Activated T-cell treated with anti-CD3 and anti-CD28 coated beads, Interleukin-2, amount 50 U/mL, for 4 hours (primary cell): ENCODE results near the gene ORC4. TPM values are rescaled to one million over a fixed set of nuclear protein-coding genes. Genes with fewer than 3 reads are reported as not detected.
A peak's percentile ranks its signal among the peaks of the same experiment; 100 is the strongest.

Experiments used
- ATAC-seq, 2 donors: fragments of 200-7000 bp; cut with Tn5 transposase; one replicate each; pipeline ENCODE4 v1.10.0; 2021
- DNase-seq: peaks from one replicate; pipeline ENCODE4 v3.0.0-alpha.2; 2020
- H3K27me3 Mint-ChIP-seq: one replicate; pipeline ENCODE4 v1.8.0; 2021; ENCODE audit warnings: low read depth, mixed read lengths
- H3K36me3 Mint-ChIP-seq: one replicate; pipeline ENCODE4 v1.8.0; 2022; ENCODE audit warnings: mixed read lengths; ENCODE audit not compliant: insufficient read depth
- H3K4me1 Mint-ChIP-seq: one replicate; pipeline ENCODE4 v1.8.0; 2021; ENCODE audit warnings: low read depth, mixed read lengths
- H3K4me3 Mint-ChIP-seq: one replicate; pipeline ENCODE4 v1.8.0; 2021; ENCODE audit warnings: mild to moderate bottlenecking, moderate library complexity, mixed read lengths
- H3K9me3 Mint-ChIP-seq: one replicate; pipeline ENCODE4 v1.8.0; 2021; ENCODE audit warnings: mixed read lengths
- total RNA-seq, 3 donors: library from RNA; stranded (reverse); gene quantifications; one replicate each; pipeline ENCODE4 v1.2.1, GENCODE V29; 2021

The ORC4 gene
- total RNA-seq: 10 to 100 TPM; 29.3 to 29.9 (median 29.6) TPM

DNA sequence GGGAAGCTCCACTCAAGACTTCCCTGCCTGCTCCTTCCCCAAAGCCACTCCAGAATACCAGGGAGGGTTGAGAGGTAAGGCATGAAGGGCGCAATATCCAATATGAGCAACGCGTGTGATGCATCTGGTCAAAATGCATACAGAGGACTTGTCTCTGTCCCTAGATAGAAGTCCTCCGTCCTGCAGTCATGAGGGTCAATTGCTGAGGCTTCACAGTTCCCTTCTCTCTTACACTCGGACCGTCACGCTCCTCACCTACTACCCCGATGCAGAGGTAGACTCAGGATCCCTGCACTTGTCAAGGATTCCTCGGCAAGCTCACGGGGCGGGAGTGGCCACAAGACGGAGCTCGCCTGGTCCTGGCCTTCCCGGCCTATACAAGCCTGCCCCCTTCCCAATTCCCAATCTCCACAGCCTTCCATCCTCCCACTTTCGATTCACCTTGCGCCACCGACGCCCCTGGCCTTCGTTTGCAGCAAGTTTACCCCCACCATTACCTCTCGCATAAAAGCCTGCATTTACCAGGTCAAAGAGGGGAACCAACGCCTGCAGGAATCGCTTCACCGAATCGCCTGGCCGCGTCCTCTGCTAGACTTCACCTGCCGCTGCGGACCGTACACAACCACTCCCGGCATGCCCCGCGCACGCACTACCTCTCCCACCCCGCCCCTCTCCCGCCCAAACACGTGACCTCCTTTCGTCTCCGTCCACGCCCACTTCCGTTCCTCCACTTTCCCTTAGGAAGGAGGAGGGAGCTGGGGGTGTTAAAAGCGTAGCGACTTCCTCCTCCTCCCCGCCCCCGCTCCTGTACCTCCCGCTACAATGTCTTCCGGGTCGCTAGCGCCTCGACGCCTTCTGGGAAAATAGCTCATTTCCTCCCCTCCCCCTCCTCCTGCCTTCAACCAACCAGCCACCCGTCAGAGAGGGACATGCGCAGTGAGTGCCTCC lies at the start of gene ORC4:
ORC4 (minus strand) TSS at position 627 of the 948 bp plus-strand sequence. CDS start 44,779 bp downstream, outside the sequence.
- Mint-ChIP-seq H3K36me3 (peaks cover 4% of the 10 kb centered on the region), H3K27me3 (no peaks in the 10 kb centered on the region), H3K4me3 (peak within 1 kb of the TSS; percentile 96), H3K4me1 (peaks cover 62% of the 10 kb centered on the region), H3K9me3 (no peaks in the 10 kb centered on the region)
- DNase-seq: peak; percentile 95
- ATAC-seq: peak; percentile 87 to 90

DNA sequence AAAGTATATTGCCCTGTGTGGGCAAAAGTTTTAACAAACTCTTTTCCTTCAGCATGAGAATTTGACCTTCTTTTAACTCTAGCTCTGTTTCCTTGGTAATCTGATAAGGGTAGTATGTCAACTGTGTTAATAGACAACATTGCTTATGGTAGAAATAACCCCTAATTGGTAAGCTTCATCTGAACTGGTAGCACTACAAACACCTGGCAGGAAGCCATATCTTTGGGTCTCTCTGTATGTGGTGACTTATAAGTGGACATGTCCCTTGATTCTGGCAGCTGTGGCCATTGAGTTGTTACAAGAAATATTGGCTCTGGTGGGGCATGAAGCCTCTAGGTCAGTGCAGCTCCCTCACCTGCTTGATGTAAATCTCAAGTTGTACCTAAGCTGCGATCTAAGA lies 47.3 kb upstream of the ORC4 start:
- Mint-ChIP-seq H3K36me3 (peaks cover 6% of the 10 kb centered on the region), H3K9me3 (no peaks in the 10 kb centered on the region), H3K4me3 (no peak overlapping the region), H3K27me3 (no peaks in the 10 kb centered on the region), H3K4me1 (no peaks in the 10 kb centered on the region)
- no peak for ATAC-seq
- no peak for DNase-seq

DNA sequence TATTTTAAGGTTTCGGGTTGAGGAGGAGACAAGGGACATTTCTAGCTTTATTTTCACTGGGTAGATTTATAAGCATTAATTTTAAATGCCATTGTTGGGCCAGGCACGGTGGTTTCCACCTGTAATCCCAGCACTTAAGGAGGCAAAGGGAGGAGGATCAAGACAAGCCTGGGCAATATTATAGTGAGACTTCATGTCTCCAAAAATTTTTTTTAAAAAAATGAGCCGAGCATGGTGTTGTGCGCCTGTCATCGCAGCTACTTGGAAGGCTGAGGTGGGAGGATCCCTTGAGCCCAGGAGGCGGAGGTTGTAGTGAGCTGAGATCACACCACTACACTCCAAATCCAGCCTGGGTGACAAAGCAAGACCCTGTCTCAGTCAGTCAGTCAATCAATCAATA lies 45.4 kb upstream of the ORC4 start:
- no peaks in the 10 kb centered on the region for H3K27me3 Mint-ChIP-seq
- no peaks in the 10 kb centered on the region for H3K9me3 Mint-ChIP-seq
- DNase-seq (no peak), ATAC-seq (no peak)
- H3K4me1 Mint-ChIP-seq: no peaks in the 10 kb centered on the region
- H3K36me3 Mint-ChIP-seq: peaks cover 6% of the 10 kb centered on the region
- H3K4me3 Mint-ChIP-seq: no peak overlapping the region

DNA sequence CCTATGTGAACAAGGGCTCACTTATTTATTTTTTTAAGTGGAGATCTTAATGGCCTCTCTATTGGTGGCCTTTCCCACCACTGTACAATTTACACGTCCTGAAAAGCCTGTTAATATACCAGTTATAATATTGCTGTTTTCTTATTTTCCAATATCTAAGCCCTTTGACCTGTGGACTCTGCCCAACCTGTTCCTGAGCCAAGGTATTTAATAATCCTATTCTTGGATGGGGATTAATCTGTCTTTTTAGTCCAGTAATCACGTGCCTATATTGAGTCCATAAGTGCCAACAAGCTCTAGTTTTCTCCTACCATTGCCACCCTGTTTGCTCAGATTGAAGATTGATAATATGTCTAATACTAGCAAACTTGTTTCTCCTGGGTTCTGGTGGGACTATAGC lies 43.1 kb upstream of the ORC4 start:
- ATAC-seq (no peak), DNase-seq (no peak)
- peaks cover 6% of the 10 kb centered on the region for H3K36me3 Mint-ChIP-seq

DNA sequence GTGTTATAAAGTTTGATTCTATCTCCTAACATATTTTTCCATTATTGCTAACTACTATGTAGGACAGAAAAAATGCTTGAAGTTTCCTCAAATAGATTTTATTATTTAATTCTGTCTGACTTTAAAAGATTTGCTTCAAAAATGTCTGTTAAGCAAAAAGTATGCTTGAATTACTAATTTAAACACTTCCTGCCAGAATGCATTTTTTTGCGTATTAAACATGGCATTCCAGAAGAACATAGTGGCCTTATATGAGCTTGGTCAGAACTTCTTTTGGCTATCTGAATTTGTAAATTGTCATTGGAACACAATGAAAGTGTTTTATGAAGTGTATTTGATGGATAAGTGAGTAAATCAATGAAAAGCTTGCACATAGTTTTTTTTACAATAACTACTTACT lies 38.1 kb upstream of the ORC4 start:
- ATAC-seq (no peak), DNase-seq (no peak)
- no peaks in the 10 kb centered on the region for H3K4me1 Mint-ChIP-seq
- H3K4me3 Mint-ChIP-seq: no peak overlapping the region
- no peaks in the 10 kb centered on the region for H3K27me3 Mint-ChIP-seq
- peaks cover 7% of the 10 kb centered on the region for H3K36me3 Mint-ChIP-seq
- H3K9me3 Mint-ChIP-seq: no peaks in the 10 kb centered on the region

More for the DNA sequence above, 43.1 kb upstream of the ORC4 start:
- Mint-ChIP-seq H3K4me3 (no peak overlapping the region), H3K4me1 (no peaks in the 10 kb centered on the region), H3K27me3 (no peaks in the 10 kb centered on the region), H3K9me3 (no peaks in the 10 kb centered on the region)

DNA sequence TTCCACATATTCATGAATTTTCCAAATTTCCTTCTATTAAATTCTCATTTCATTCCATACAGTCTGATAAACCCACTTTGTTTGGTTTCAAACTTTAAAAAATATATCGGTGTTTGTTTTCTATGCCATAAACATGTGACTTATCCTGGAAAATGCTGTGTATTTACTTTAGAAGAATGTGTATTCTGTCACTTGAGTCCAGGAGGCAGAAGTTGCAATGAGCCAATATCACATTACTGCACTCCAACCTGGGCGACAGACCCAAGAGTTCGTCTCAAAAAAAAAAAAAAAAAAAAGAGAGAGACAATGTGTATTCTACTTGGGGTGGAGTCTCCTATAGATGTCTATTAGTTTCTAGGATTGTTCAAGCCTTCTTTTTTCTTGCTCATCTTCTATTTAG lies 32.1 kb upstream of the ORC4 start:
- DNase-seq (no peak), ATAC-seq (no peak)
- H3K27me3 Mint-ChIP-seq: no peaks in the 10 kb centered on the region
- H3K4me3 Mint-ChIP-seq: no peak overlapping the region
- H3K9me3 Mint-ChIP-seq: no peaks in the 10 kb centered on the region
- peaks cover 20% of the 10 kb centered on the region for H3K4me1 Mint-ChIP-seq
- H3K36me3 Mint-ChIP-seq: peaks cover 6% of the 10 kb centered on the region

DNA sequence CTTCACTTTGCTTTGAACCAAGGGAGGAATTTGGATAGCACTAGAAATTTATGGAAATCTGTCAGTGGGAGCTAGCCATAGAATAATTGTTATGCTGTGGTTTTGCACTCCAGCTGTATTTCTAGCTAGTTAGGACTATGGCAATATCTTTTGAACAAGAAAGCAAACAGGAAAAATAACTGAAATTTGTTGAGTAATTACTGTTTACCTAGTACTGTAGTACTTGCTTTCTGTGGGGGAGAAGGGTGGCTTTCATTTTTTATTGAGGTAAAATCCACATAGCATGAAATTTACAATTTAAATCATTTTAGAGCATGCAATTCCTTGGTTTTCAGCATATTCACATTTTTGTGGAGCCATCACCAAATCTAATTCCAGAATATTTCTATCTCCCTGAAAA lies 28.7 kb upstream of the ORC4 start:
- Mint-ChIP-seq H3K36me3 (peaks cover 4% of the 10 kb centered on the region), H3K9me3 (no peaks in the 10 kb centered on the region), H3K4me1 (peaks cover 34% of the 10 kb centered on the region), H3K27me3 (no peaks in the 10 kb centered on the region), H3K4me3 (no peak overlapping the region)
- no peak for DNase-seq
- no peak for ATAC-seq

DNA sequence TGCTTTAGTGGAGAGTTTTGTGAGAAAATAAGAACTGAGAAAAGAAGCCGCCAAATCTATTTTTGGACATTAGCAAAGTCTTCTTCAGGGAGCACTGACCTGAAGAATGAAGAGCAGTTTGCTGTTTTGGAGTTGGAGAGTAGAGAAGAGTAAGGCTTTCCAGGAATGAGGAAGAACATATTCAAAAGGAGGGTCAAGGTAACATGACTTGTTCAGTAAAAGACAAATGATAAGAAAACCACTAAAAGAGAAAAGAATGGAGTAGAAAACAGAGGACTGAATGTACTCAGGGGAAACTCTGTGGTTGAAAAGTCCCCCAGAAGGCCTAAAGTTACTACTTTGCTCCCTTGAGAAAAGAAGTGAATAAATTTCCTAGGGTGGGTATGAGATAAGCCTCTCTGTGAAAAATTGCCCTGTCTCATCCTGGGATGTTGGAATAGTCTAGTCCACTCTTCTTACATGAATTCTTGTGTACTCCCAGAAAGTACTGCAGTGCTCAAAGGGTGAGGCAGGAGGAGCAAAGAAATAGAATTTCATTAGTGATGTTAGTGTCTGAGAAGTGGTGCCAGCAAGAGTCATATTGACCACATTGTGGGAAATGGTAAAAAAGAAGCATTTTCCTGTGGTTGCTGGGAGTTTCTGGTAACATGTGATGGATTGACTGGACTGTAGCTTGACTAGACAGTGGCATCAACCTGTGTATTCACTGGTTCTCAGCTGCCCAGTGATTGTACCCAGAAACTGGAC lies 28.1 kb upstream of the ORC4 start:
- Mint-ChIP-seq H3K9me3 (no peaks in the 10 kb centered on the region), H3K27me3 (no peaks in the 10 kb centered on the region), H3K36me3 (peaks cover 4% of the 10 kb centered on the region), H3K4me1 (peaks cover 34% of the 10 kb centered on the region), H3K4me3 (no peak overlapping the region)
- no peak for ATAC-seq
- DNase-seq: no peak

DNA sequence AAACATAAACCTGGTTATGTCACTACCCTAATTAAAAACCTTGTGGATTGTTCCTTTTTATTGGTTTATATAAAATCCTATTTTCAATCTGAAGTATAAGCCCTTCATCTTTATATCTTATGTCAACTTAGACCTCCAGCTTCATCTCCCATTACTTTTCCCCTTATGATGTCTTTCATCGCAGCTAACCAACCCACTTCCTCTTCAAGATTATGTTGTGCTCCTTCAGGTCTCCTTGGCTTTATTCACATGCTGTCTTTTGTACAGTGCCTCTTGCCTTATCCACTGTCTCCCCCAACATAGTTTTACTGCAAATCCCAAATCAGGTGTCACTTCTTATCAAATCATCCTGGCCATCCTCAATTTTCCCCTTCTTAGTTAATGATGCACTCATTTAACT lies 26.3 kb upstream of the ORC4 start:
- no peaks in the 10 kb centered on the region for H3K9me3 Mint-ChIP-seq
- H3K4me1 Mint-ChIP-seq: peaks cover 34% of the 10 kb centered on the region
- H3K36me3 Mint-ChIP-seq: peaks cover 1% of the 10 kb centered on the region
- ATAC-seq (no peak), DNase-seq (no peak)
- H3K4me3 Mint-ChIP-seq: no peak overlapping the region
- no peaks in the 10 kb centered on the region for H3K27me3 Mint-ChIP-seq

DNA sequence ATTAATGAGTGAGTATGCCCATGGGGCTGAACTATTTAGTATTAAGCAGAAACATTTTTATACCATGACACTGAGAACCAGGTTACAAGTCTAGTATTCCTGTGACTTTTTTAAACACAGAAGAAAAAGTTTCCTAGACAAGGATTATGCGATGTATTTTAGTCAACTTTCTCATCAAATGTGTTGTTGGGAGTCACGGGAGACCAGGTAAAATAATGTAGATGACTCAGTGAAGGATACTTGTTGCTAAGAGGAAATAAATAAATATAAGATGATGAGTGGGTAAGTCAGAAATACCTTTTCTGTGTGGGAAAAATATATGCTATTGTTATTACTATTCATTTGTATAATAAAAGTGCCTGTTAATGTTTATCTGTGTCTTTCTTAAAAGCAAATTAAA lies 23.8 kb upstream of the ORC4 start:
- Mint-ChIP-seq H3K36me3 (peaks cover 5% of the 10 kb centered on the region), H3K9me3 (no peaks in the 10 kb centered on the region), H3K27me3 (no peaks in the 10 kb centered on the region), H3K4me1 (peaks cover 24% of the 10 kb centered on the region), H3K4me3 (no peak overlapping the region)
- no peak for ATAC-seq
- DNase-seq: no peak

DNA sequence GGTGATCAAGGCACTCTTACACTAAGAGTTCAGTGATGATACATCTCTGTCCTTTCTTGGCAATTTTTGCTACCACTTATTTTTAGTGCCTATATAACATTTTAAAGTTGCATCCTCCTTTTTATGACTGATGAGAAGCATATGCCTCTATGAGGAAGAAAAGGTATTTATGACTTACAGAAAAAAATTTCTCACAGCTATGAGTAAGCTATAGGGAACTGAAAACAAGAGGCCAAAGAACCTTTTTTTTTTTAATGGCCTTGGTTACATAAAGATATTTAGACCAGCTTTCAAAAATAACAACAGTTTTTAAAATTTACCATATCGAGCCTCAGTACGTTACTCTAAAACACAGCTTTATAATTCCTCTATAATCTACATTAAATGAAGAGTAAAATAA lies 21.7 kb upstream of the ORC4 start:
- no peak for ATAC-seq
- peaks cover 9% of the 10 kb centered on the region for H3K4me1 Mint-ChIP-seq
- no peaks in the 10 kb centered on the region for H3K9me3 Mint-ChIP-seq
- no peaks in the 10 kb centered on the region for H3K27me3 Mint-ChIP-seq
- no peak for DNase-seq
- H3K4me3 Mint-ChIP-seq: no peak overlapping the region
- peaks cover 5% of the 10 kb centered on the region for H3K36me3 Mint-ChIP-seq

DNA sequence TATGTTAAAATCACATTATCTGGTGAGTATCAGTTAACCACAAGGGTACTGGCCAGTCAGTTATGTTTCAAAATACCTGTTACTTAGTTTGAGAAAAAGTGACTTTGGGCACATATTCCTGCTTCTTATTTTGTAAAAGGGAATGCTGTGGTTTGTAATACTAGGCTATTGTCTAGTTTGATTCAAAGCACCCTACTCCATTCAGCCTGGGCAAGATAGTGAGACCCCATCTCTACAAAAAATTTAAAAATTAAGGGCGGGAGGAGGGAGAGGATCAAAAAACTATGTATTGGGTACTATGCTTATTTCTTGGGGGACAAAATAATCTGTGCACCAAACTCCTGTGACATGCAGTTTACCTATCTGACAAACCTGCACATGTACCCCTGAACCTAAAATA lies 19.2 kb upstream of the ORC4 start:
- H3K4me3 Mint-ChIP-seq: no peak overlapping the region
- DNase-seq (no peak), ATAC-seq (no peak)
- H3K4me1 Mint-ChIP-seq: peaks cover 2% of the 10 kb centered on the region
- H3K27me3 Mint-ChIP-seq: no peaks in the 10 kb centered on the region
- H3K36me3 Mint-ChIP-seq: peaks cover 5% of the 10 kb centered on the region
- H3K9me3 Mint-ChIP-seq: no peaks in the 10 kb centered on the region

DNA sequence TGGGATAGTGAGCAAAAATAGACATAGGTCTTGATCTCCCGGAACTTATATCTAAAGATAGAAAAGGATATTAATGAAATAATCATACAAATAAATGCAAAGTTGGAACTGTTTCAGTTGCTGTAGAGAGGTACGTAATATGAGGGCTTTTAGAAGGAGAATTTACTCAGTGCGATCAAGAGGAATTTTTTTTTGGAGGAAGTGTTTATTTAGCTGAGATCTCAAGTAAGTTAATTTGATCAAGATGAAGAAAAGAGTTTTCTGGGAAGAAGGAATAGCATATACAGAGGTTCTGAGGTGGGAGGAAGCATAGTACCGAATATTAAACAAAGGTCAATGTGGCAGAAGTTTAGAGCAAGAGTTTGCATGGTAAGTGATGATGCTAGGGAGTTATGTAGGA lies 11.7 kb upstream of the ORC4 start:
- DNase-seq (no peak), ATAC-seq (no peak)
- Mint-ChIP-seq H3K27me3 (no peaks in the 10 kb centered on the region), H3K9me3 (no peaks in the 10 kb centered on the region), H3K36me3 (peaks cover 6% of the 10 kb centered on the region), H3K4me1 (peaks cover 8% of the 10 kb centered on the region), H3K4me3 (no peak overlapping the region)

DNA sequence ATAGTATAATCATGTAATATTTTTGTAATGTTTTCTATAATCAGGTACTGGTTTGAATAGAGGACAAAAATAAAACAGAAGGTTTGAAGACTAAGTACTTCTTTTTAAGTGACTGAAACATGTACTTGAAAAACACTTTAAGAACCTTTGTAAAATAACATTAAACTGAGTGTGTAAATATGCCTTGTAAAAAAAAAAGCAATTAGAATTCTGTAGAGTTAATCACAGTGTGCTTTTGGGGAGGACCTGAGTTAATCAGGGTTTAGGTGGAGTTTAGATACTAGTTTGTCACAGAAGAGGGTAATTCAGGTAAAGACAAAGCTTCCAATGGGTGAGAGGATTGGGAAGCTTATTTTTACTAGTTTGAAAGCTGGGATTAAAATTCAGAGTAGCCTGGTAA lies 10.6 kb upstream of the ORC4 start:
- peaks cover 6% of the 10 kb centered on the region for H3K36me3 Mint-ChIP-seq
- DNase-seq (no peak), ATAC-seq (no peak)
- no peaks in the 10 kb centered on the region for H3K9me3 Mint-ChIP-seq
- H3K27me3 Mint-ChIP-seq: no peaks in the 10 kb centered on the region
- H3K4me1 Mint-ChIP-seq: peaks cover 12% of the 10 kb centered on the region
- H3K4me3 Mint-ChIP-seq: no peak overlapping the region

DNA sequence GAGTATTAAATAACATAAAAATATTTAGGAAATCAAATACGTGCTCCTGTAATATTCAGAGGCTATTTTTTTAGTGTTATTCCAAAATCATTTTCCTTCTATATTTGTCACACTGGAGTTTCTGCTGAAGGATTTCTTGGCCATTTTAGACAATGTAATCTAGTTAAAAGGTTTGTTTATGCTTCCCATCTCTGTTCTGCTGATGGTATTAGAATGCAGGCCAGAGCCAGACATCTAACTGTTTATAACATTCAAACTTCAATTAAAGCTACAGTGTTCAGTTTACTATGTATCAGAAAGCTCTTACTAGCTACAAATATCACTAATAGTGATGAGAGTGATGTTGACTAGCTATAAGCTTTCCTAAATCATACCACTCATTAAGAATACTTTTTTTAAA lies 8.2 kb upstream of the ORC4 start:
- peaks cover 6% of the 10 kb centered on the region for H3K36me3 Mint-ChIP-seq
- H3K27me3 Mint-ChIP-seq: no peaks in the 10 kb centered on the region
- no peaks in the 10 kb centered on the region for H3K9me3 Mint-ChIP-seq
- peaks cover 23% of the 10 kb centered on the region for H3K4me1 Mint-ChIP-seq
- no peak overlapping the region for H3K4me3 Mint-ChIP-seq
- ATAC-seq: no peak
- no peak for DNase-seq
